Measurements from ENCODE around the gene RBMS3. TPM values are rescaled to one million over a fixed set of nuclear protein-coding genes. Genes with fewer than 3 reads are reported as not detected.

RBMS3 gene
- total RNA-seq, 1 donor from 2014 or later, result 49.0 TPM

DNA sequence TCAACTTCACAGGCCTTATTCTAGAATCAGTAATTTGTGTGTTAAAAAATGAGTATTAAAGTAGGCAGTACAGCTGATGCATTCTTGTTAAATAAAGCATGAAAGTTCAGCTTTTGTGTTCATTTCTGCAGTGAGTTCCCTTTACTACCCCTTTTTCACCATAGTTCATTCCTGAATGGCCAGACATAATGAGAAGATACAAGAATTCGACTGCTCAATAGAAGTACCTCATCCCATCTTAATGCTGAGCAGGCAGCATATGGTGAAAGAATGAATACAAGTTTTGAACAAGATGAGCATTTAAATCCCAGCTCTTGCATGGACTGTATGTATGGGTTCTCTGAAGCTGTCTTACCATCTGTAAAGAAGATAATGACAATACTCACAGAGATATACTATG is 677.9 kb downstream of the RBMS3 start:
- DNase-seq (ENCODE audit: low spot score), result no peak
- intact Hi-C loops (cut with DNase I), result no loop called here

DNA sequence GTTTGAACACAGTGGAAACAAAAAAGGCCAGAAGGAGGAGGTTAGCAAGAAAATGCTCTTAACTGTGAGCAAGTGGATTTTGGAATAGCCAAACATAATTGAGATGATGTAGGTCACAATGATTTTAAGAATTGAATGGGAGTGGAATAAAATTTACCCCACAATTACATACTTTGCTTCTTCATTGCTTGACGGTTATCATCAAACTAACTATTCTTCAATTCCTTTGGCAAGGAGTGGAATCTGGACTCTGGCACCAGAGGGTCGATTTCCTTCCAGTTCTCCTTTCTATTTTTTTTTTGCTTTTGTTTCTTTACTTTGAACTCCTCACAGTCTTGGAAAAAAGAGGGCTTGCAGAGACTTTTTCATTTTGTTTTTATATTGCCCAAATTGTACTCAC is 691.0 kb downstream of the RBMS3 start:
- no peak for DNase-seq (ENCODE audit: low spot score)
- intact Hi-C loops (cut with DNase I), result no loop called here

DNA sequence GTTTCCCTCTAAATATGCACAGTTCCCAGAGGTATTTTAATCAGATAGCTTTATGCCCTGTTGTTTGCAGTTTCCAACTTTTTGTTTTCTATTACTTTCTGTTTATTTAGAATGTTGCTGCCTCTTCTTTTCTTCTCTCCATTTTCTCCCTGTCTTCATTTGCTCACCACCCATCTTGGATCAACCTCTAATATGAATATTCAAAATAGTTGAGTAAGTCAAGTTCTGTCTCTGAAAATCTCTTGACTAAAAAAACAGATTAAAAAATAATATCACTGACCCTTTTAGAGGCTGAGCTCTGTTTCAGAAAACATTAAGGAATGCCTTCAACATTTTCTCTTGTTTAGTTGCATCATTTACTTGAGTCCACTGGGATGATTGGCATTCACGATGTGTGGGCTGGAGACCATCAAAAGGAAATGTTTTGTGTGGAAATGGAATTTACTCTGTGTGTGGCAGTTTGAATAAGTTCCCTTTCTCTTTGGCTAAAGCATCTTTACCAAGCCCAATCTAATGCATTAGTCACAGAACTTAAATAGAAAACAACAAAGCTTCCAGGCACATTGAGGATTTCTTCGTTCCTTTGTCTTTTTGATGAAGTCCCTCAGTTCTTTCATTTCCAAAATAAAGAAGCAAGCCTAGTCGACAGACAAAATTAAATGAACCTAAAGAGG is 691.6 kb downstream of the RBMS3 start:
- no peak for DNase-seq (ENCODE audit: low spot score)

GRCh38 chr3:29973763-29974162 is 692.9 kb downstream of the RBMS3 start:
- intact Hi-C loops (cut with DNase I), result no loop called here
- no peak for DNase-seq (ENCODE audit: low spot score)

More for the DNA sequence above, 691.6 kb downstream of the RBMS3 start:
- intact Hi-C loops (cut with DNase I), result no loop called here

DNA sequence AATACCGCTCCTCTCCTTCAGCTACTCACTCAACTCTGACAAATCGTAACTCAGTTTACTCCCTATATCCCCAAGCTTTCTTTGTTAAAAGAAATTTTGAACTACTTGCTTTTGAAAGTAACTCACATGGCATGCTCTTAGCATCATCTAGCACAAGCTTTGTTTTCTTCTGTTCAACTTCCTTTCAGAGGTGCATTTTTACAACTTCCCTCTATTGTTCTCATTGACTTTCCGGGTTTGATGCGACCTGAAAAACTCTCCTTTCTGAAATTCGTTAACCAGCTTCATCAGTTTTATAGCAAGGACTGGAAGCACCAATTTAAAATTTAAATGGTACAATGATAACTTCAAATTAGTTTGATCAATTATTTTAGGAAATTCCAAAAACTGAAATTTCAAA is 696.0 kb downstream of the RBMS3 start:
- intact Hi-C loops (cut with DNase I), result no loop called here
- no peak for DNase-seq (ENCODE audit: low spot score)

DNA sequence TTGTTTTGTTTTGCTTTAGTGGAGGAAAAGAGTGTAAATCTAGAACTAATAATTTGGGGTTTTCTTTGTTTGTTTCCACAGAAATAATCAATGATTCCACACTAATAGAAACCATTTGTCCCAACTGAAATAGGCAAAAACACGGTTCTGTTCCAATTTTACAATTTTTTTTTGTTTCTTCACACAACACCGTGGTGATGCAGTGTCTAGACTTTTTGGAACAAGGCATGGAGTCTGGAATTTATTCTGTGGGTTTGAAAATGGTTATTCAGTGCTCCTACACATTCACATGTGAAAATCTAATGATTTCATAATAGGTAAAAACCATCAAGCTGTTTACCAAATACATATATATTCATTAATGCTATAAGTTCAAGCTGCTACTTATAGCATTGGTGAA is 696.5 kb downstream of the RBMS3 start:
- intact Hi-C loops (cut with DNase I), result no loop called here
- no peak for DNase-seq (ENCODE audit: low spot score)

- intact Hi-C loops (cut with DNase I), result no loop called here
- DNase-seq (ENCODE audit: low spot score), result no peak
Measured at GRCh38 chr3:29978036-29978435, 697.2 kb downstream of the RBMS3 start.

- DNase-seq (ENCODE audit: low spot score), result no peak
- intact Hi-C loops (cut with DNase I), result no loop called here
Measured at GRCh38 chr3:29991198-29991597, 710.3 kb downstream of the RBMS3 start.

- no peak for DNase-seq (ENCODE audit: low spot score)
- intact Hi-C loops (cut with DNase I), result no loop called here
Measured at GRCh38 chr3:30002797-30003196, 721.9 kb downstream of the RBMS3 start.

GRCh38 chr3:30003741-30004140 is 722.9 kb downstream of the RBMS3 start:
- no peak for DNase-seq (ENCODE audit: low spot score)
- intact Hi-C loops (cut with DNase I), result no loop called here

- intact Hi-C loops (cut with DNase I), result no loop called here
Measured at GRCh38 chr3:30004481-30004880, 723.6 kb downstream of the RBMS3 start.

DNA sequence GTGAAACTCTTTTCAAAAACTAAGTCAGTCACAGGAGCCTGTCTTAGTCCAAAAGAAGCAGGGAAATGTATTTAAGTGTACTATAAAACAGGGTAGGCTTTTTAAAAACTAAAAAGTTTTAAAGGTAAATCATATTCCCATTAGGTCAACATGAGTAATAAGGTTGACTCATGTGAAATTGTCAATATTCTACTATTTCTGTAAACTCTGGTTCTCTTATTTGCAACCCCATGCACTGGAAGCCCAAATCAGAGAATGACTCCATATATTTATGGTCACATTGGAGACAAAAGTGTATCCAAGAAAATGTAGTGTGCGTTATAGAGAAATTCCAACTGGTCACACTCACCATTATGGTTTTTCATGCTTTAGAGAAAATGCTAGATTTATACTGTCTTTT is 725.2 kb downstream of the RBMS3 start:
- intact Hi-C loops (cut with DNase I), result no loop called here

More at GRCh38 chr3:30004481-30004880, 723.6 kb downstream of the RBMS3 start:
- DNase-seq (ENCODE audit: low spot score), result no peak

DNA sequence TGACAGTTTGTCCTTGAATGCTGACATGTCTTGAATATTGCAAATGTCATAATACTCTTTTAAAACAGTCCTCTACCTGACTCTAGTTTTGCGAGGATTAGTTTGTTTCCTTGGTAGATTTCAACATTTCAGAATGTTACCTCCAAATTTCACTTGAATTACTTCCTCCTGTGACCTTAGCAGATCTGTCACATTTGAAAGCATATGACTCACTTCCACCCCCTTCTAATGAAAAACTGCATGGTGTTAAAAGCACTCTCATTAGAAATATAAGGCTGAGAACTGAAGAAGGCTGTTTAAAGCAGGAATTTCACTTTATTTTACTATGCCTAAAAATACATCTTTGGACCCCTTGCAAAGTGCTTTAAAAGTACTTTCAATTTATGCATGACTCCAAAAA is 726.8 kb downstream of the RBMS3 start:
- intact Hi-C loops (cut with DNase I), result no loop called here
- no peak for DNase-seq (ENCODE audit: low spot score)

More for the DNA sequence above, 725.2 kb downstream of the RBMS3 start:
- no peak for DNase-seq (ENCODE audit: low spot score)

DNA sequence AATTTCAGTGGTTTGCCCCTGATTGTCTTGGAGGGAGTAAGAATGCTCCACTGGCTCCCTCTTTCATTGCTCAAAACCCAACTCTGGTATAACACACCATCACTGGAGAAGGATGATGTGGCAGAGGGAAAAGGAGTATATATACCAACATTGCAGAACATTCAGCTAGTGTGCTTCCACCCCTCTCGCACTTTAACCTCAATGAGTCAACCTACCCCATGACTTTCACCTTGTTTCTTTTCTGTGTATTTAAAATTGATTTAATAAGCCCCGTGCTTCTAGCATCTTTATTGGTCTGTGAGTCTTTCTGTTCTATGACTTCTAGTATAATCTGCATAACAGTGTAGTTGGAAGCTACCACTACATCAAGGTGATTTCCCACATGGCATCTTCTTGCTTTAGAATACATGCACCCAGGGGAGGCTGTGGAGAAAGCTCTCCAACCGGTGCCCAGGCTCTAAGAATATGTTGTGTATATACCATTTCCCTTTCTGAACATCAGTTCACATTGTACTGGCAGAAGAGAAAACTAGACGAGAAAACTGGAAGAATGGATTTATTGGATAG is 730.4 kb downstream of the RBMS3 start:
- DNase-seq (ENCODE audit: low spot score), result no peak
- intact Hi-C loops (cut with DNase I), result no loop called here

GRCh38 chr3:30012941-30013543 is 732.2 kb downstream of the RBMS3 start:
- peak; percentile 77 for DNase-seq (ENCODE audit: low spot score)
- intact Hi-C loops (cut with DNase I), result no loop called here

DNA sequence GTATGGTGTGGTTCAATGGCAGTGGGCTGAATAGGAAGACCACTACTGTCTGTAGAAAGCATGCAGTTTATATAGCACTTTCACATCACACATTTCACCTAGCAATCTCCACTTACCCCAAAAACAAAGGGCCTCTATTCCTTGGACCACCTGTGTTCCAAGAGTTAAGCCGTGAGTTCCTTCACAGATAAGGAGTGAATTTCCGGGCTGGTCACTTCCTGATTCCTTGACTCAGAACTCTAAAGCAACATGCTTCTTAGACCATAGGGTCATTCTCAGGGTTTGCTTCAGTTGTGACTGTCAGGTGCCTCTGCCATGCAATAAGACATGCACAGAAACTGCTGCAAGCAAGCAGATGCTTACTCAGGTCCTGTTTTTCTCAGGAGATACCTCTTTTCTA is 737.0 kb downstream of the RBMS3 start:
- DNase-seq (ENCODE audit: low spot score), result no peak
- intact Hi-C loops (cut with DNase I), result no loop called here

DNA sequence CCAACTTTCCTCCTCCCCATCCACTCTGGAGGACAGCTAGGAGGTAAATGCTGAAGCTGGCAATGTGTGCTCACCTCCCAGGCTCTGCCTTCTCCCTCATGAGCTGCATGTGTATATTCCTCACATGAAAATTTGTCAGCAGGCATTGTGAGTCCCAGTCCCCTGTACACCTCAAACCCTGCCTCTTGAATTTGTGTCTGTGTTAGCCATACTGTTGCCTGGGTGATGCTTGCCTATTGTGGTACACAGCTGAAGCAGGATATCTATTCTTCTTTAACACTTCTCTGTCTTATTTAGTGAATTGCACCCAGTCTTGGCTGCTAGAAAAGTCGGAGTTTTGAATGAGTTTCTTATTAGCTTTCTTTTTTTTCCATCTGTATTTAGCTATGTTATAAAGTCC is 739.5 kb downstream of the RBMS3 start:
- DNase-seq (ENCODE audit: low spot score), result no peak
- intact Hi-C loops (cut with DNase I), result no loop called here

DNA sequence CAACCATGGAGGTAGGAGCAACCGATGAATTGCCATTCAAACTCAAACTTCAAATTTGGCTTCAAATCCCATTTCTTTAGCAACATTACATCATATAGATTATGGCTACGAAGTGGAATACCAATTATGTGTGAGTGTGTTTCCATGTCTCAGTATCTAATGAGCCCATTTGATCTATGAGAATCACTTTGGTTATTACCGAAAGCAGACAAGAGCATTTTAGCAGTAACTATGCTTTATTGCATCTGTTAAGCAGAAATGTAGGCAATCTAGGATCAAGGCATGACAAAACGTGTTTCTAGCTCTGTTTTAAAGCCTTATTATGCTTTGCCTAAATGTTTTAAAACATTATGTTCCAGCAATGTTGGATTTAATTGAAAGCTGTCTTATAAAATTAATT is 743.6 kb downstream of the RBMS3 start:
- intact Hi-C loops (cut with DNase I), result no loop called here
- no peak for DNase-seq (ENCODE audit: low spot score)

DNA sequence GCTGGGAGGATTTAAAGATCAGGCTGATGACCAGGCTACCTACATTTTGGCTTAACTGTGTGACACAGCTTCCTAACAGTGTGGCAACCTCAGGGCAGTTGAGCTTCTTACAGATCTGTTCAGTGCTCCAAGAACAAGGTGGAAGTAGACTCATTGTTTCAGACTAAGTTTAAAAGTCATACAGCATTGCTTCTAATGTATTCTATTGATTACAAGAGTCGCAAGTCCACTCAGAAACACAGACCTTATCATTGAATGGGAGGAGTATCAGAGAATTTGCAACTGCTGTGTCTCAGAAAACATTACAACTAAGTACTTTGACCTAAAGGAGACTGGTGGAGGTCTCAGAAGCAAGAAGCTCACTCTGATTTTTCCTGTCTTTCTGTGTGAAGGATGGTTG is 746.0 kb downstream of the RBMS3 start:
- intact Hi-C loops (cut with DNase I), result no loop called here
- no peak for DNase-seq (ENCODE audit: low spot score)

DNA sequence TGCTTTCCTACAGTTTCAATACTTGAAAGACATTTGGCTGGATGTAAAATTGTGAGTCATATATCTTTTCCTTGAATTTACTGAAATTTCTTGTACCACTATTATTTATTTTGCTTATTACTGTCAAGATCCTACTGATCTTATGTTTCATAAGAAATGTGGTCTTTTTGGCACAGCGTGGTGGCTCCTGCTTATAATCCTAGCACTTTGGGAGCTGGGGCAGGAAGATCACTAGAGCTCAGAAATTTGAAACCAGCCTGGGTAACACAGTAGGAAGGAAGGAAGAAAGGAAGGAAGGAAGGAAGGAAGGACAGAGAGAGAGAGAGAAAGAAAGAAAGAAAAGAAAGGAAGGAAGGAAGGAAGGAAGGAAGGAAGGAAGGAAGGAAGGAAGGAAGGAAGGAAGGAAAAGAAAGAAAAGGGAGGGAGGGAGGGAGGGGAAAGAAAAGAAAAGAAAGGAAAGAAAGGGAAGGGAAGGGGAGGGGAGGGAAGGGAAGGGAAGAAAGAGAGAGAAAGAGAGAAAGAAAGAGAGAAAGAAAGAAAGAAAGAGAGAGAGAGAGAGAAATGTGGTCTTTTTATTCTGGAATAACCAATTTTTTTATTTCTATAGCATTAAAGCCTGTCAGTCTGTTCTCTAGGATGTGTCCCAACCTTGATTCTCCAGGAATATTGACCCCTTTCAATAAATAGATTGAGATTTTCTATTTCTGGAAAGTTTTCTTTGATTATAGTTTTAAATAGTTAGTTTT is 753.5 kb downstream of the RBMS3 start:
- intact Hi-C loops (cut with DNase I), result no loop called here
- DNase-seq (ENCODE audit: low spot score), result no peak
